NCI-H1436 treated with DMSO at 0.1 percent for 48 hours (cell line): Measurements from ENCODE around the gene FAM9C.
"Not testable (repeated sequence)": the region's sequence is repeated elsewhere in the genome, so short reads cannot be mapped to it uniquely, and the experiment has no call there.

Experiments
- DNase-seq: peaks from one replicate; lab custom pipeline; 2025; lab: John Stamatoyannopoulos, UW

FAM9C gene

GRCh38 chrX:13043138-13043537, 1.3 kb downstream of the FAM9C start:
- DNase-seq, result no peak

GRCh38 chrX:13036896-13037295, 7.5 kb downstream of the FAM9C start:
- DNase-seq, result no peak

- no peak for DNase-seq
Measured at GRCh38 chrX:13033193-13033592, 11.2 kb downstream of the FAM9C start.

- no peak for DNase-seq
Measured at GRCh38 chrX:13029887-13030771, 14.3 kb downstream of the FAM9C start.

GRCh38 chrX:13029637-13029886, 14.9 kb downstream of the FAM9C start:
- DNase-seq, result no peak

- DNase-seq, result no peak
Measured at GRCh38 chrX:13028871-13029636, 15.4 kb downstream of the FAM9C start.

GRCh38 chrX:13026877-13027652, 17.4 kb downstream of the FAM9C start:
- DNase-seq, result no peak

GRCh38 chrX:13024986-13025385, 19.4 kb downstream of the FAM9C start:
- no peak for DNase-seq

GRCh38 chrX:13023979-13024378, 20.4 kb downstream of the FAM9C start:
- no peak for DNase-seq

GRCh38 chrX:13023567-13023966, 20.9 kb downstream of the FAM9C start:
- DNase-seq, result no peak

- DNase-seq, result no peak
Measured at GRCh38 chrX:13022926-13023325, 21.5 kb downstream of the FAM9C start.

- not testable (repeated sequence) for DNase-seq
Measured at GRCh38 chrX:13016731-13017130, 27.7 kb downstream of the FAM9C start.

- DNase-seq, result no peak
Measured at GRCh38 chrX:13015536-13016236, 28.7 kb downstream of the FAM9C start.

- no peak for DNase-seq
Measured at GRCh38 chrX:13014111-13015096, 30.0 kb downstream of the FAM9C start.

- no peak for DNase-seq
Measured at GRCh38 chrX:13013363-13014110, 30.9 kb downstream of the FAM9C start.

- no peak for DNase-seq
Measured at GRCh38 chrX:13010546-13010945, 33.9 kb downstream of the FAM9C start.

GRCh38 chrX:13009844-13010243, 34.6 kb downstream of the FAM9C start:
- no peak for DNase-seq

- no peak for DNase-seq
Measured at GRCh38 chrX:13009273-13009672, 35.1 kb downstream of the FAM9C start.

- no peak for DNase-seq
Measured at GRCh38 chrX:13008851-13009250, 35.6 kb downstream of the FAM9C start.

- DNase-seq, result no peak
Measured at GRCh38 chrX:13008189-13008533, 36.3 kb downstream of the FAM9C start.
